ENCODE measurements around the gene COTL1. TPM values are rescaled to one million over a fixed set of nuclear protein-coding genes. Genes with fewer than 3 reads are reported as not detected.

Gene COTL1
- total RNA-seq, 1 experiment from 2014 or later, result 34.1 TPM

- TF ChIP-seq EZH2 (IDR thresholded peaks at IDR 0.05; ENCODE audit: borderline replicate concordance, low read depth, low read length, poor library complexity, severe bottlenecking) (no peak), CTCF (conservative IDR thresholded peaks at IDR 0.05; ENCODE audit: low read depth, low read length) (no peak)
- BruUV-seq (replicated peaks), result no TSS peak
- Histone ChIP-seq H3K4me1 (ENCODE audit: insufficient read depth, low read length, poor library complexity, severe bottlenecking) (no peaks in the 10 kb centered on the region), H3K4me3 (ENCODE audit: low read depth, low read length, poor library complexity, severe bottlenecking) (no peak overlapping the region), H3K27me3 (replicated peaks; ENCODE audit: insufficient read depth, low read depth, low read length, poor library complexity) (no peaks in the 10 kb centered on the region), H3K36me3 (ENCODE audit: insufficient read depth, low read length, poor library complexity, severe bottlenecking) (no peaks in the 10 kb centered on the region), H3K9me3 (ENCODE audit: low read depth, low read length, poor library complexity, severe bottlenecking) (no peaks in the 10 kb centered on the region), H3K27ac (ENCODE audit: low read depth, low read length, poor library complexity, severe bottlenecking) (no peak overlapping the region)
- intact Hi-C loops (cut with micrococcal nuclease; ENCODE audit: unreplicated experiment), result no loop called here
- no peak for DNase-seq (ENCODE audit: low spot score)
- CTCF ChIA-PET, result no interaction called here
- POLR2A ChIA-PET (ENCODE audit: low non-redundant PET), result no interaction called here
Measured at GRCh38 chr16:84557059-84557458, 60.8 kb downstream of the COTL1 start.

- no peaks in the 10 kb centered on the region for H3K9me3 ChIP-seq (ENCODE audit: low read depth, low read length, poor library complexity, severe bottlenecking)
- intact Hi-C loops (cut with micrococcal nuclease; ENCODE audit: unreplicated experiment), result no loop called here
- no peak for DNase-seq (ENCODE audit: low spot score)
Measured at GRCh38 chr16:84555418-84556196, 62.3 kb downstream of the COTL1 start.

GRCh38 chr16:84554627-84555328 is 63.1 kb downstream of the COTL1 start:
- H3K36me3 ChIP-seq (ENCODE audit: insufficient read depth, low read length, poor library complexity, severe bottlenecking), result no peaks in the 10 kb centered on the region
- intact Hi-C loops (cut with micrococcal nuclease; ENCODE audit: unreplicated experiment), result no loop called here
- TF ChIP-seq EZH2 (IDR thresholded peaks at IDR 0.05; ENCODE audit: borderline replicate concordance, low read depth, low read length, poor library complexity, severe bottlenecking) (no peak), CTCF (conservative IDR thresholded peaks at IDR 0.05; ENCODE audit: low read depth, low read length) (no peak)
- no peak for DNase-seq (ENCODE audit: low spot score)
- no peak overlapping the region for H3K4me3 ChIP-seq (ENCODE audit: low read depth, low read length, poor library complexity, severe bottlenecking)
- no peaks in the 10 kb centered on the region for H3K4me1 ChIP-seq (ENCODE audit: insufficient read depth, low read length, poor library complexity, severe bottlenecking)
- BruUV-seq (replicated peaks), result no TSS peak
- ChIA-PET POLR2A (ENCODE audit: low non-redundant PET) (no interaction called here), CTCF (no interaction called here)
- H3K27me3 ChIP-seq (replicated peaks; ENCODE audit: insufficient read depth, low read depth, low read length, poor library complexity), result no peaks in the 10 kb centered on the region
- H3K27ac ChIP-seq (ENCODE audit: low read depth, low read length, poor library complexity, severe bottlenecking), result no peak overlapping the region
- no peaks in the 10 kb centered on the region for H3K9me3 ChIP-seq (ENCODE audit: low read depth, low read length, poor library complexity, severe bottlenecking)

More at GRCh38 chr16:84555418-84556196, 62.3 kb downstream of the COTL1 start:
- no TSS peak for BruUV-seq (replicated peaks)
- Histone ChIP-seq H3K36me3 (ENCODE audit: insufficient read depth, low read length, poor library complexity, severe bottlenecking) (no peaks in the 10 kb centered on the region), H3K4me1 (ENCODE audit: insufficient read depth, low read length, poor library complexity, severe bottlenecking) (no peaks in the 10 kb centered on the region), H3K27ac (ENCODE audit: low read depth, low read length, poor library complexity, severe bottlenecking) (no peak overlapping the region), H3K4me3 (ENCODE audit: low read depth, low read length, poor library complexity, severe bottlenecking) (no peak overlapping the region), H3K27me3 (replicated peaks; ENCODE audit: insufficient read depth, low read depth, low read length, poor library complexity) (no peaks in the 10 kb centered on the region)
- TF ChIP-seq EZH2 (IDR thresholded peaks at IDR 0.05; ENCODE audit: borderline replicate concordance, low read depth, low read length, poor library complexity, severe bottlenecking) (no peak), CTCF (conservative IDR thresholded peaks at IDR 0.05; ENCODE audit: low read depth, low read length) (no peak)
- ChIA-PET POLR2A (ENCODE audit: low non-redundant PET) (no interaction called here), CTCF (no interaction called here)
